Activated T-helper 17 cell treated with anti-CD3 and anti-CD28 coated beads, Interleukin-2, amount 50 U/mL, for 72 hours (primary cell): ENCODE results near the gene TNFSF9. TPM values are rescaled to one million over a fixed set of nuclear protein-coding genes. Genes with fewer than 3 reads are reported as not detected.

ENCODE experiments used
- ATAC-seq: fragments of 150-1000 bp; cut with Tn5 transposase; replicated peaks from 2 replicates; pipeline ENCODE4 v1.10.0; 2021; ENCODE audit warnings: mild to moderate bottlenecking, moderate library complexity
- H3K27ac Mint-ChIP-seq: one replicate; pipeline ENCODE4 v1.8.0; 2022; ENCODE audit warnings: mixed read lengths
- H3K27me3 Mint-ChIP-seq: one replicate; pipeline ENCODE4 v1.8.0; 2022; ENCODE audit warnings: mixed read lengths
- H3K36me3 Mint-ChIP-seq: one replicate; pipeline ENCODE4 v1.8.0; 2022; ENCODE audit warnings: low read depth, mild to moderate bottlenecking, mixed read lengths
- H3K4me1 Mint-ChIP-seq: one replicate; pipeline ENCODE4 v1.8.0; 2022; ENCODE audit warnings: mixed read lengths
- H3K4me3 Mint-ChIP-seq: one replicate; pipeline ENCODE4 v1.8.0; 2022; ENCODE audit warnings: mild to moderate bottlenecking, mixed read lengths
- H3K9me3 Mint-ChIP-seq: one replicate; pipeline ENCODE4 v1.8.0; 2022; ENCODE audit warnings: mixed read lengths
- total RNA-seq, 2 donors: library from RNA; stranded (reverse); gene quantifications; one replicate each; pipeline ENCODE4 v1.2.3, GENCODE V29; 2022

TNFSF9 gene, protein sequence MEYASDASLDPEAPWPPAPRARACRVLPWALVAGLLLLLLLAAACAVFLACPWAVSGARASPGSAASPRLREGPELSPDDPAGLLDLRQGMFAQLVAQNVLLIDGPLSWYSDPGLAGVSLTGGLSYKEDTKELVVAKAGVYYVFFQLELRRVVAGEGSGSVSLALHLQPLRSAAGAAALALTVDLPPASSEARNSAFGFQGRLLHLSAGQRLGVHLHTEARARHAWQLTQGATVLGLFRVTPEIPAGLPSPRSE
- total RNA-seq = 1 to 10 TPM; 2.9 to 6.0 TPM

- ATAC-seq = peak; percentile 87
- Mint-ChIP-seq H3K36me3 (peaks cover 22% of the 10 kb centered on the region), H3K9me3 (no peaks in the 10 kb centered on the region), H3K4me1 (peaks cover 34% of the 10 kb centered on the region), H3K4me3 (peak within 1 kb of the TSS; percentile 86), H3K27ac (peak within 1 kb of the TSS; percentile 75), H3K27me3 (peaks cover 33% of the 10 kb centered on the region)
Observed at GRCh38 chr19:6530386-6531162, at the start of gene TNFSF9. TNFSF9 (plus strand) TSS chr19:6531026; CDS start chr19:6531037, 11 bp downstream.

DNA sequence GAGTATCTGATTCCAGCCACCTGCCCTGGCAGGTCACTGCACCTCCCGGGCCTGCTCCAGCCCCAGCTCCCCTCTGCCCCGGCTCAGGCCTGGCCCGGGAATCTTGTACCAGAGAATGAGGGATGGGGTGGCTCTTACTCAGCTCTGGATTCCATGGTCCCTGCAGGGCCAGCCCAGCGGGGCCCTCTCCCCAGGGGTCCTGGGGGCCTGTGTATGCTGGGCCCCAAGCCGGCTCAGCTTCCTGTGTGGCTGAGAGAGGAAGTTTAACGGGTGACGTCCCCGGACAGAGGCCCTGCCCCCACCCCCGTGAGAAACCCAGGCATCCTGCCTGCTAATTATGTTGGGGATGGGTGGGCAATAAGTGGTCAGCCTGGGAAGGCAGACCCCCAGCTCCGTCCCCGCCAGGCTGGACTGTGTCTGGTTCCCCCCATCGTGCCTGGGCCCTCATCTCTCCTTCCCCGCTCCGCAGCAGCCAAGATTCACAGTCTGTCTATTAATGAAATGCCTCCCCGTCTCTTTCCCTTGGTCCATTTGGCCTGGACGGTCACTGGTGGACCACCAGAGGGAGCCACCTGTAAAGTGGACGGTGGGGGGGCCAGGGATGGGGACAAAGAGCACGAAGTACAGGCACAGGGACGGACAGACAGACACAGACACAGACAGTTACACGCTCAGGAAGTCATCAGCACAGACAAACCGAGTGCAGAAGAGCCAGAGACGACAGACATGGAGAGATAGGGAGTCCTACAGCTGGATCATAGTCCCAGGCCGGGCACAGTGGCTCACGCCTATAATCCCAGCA lies 49.1 kb upstream of the TNFSF9 start, which contains the start of gene DENND1C:
Gene DENND1C, minus strand, starts transcription at position 247 of the 802 bp plus-strand sequence. Its CDS starts 92 bp downstream, at position 155.
- peak within 1 kb of the TSS; percentile 89 for H3K27ac Mint-ChIP-seq
- no peaks in the 10 kb centered on the region for H3K9me3 Mint-ChIP-seq
- H3K4me1 Mint-ChIP-seq = peaks cover 17% of the 10 kb centered on the region
- peak within 1 kb of the TSS; percentile 80 for H3K4me3 Mint-ChIP-seq
- H3K36me3 Mint-ChIP-seq = peaks cover 8% of the 10 kb centered on the region
- H3K27me3 Mint-ChIP-seq = no peaks in the 10 kb centered on the region
- ATAC-seq = peak; percentile 90

DNA sequence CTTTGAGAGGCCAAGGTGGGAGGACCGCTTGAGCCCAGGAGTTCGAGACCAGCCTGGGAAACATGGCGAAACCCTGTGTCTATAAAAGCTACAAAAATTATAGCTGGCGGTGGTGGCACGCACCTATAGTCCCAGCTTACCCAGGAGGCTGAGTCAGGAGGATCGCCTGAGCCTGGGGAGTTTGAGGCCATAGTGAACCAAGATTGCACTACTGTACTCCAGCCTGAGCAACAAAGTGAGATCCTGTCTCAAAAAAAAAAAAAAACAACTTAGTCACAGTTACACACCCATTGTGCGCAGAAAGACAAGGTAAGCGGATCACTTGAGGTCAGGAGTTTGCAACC lies 48.5 kb upstream of the TNFSF9 start:
- Mint-ChIP-seq H3K27me3 (no peaks in the 10 kb centered on the region), H3K27ac (peak overlapping the region; percentile 89), H3K4me3 (peak overlapping the region; percentile 80), H3K4me1 (peaks cover 17% of the 10 kb centered on the region), H3K36me3 (peaks cover 4% of the 10 kb centered on the region), H3K9me3 (no peaks in the 10 kb centered on the region)
- peak; percentile 20 for ATAC-seq

- H3K27me3 Mint-ChIP-seq = no peaks in the 10 kb centered on the region
- peaks cover 4% of the 10 kb centered on the region for H3K36me3 Mint-ChIP-seq
- H3K27ac Mint-ChIP-seq = no peak overlapping the region
- H3K4me3 Mint-ChIP-seq = no peak overlapping the region
- no peak for ATAC-seq
- peaks cover 17% of the 10 kb centered on the region for H3K4me1 Mint-ChIP-seq
- no peaks in the 10 kb centered on the region for H3K9me3 Mint-ChIP-seq
Observed at GRCh38 chr19:6483235-6483634, 47.6 kb upstream of the TNFSF9 start.

DNA sequence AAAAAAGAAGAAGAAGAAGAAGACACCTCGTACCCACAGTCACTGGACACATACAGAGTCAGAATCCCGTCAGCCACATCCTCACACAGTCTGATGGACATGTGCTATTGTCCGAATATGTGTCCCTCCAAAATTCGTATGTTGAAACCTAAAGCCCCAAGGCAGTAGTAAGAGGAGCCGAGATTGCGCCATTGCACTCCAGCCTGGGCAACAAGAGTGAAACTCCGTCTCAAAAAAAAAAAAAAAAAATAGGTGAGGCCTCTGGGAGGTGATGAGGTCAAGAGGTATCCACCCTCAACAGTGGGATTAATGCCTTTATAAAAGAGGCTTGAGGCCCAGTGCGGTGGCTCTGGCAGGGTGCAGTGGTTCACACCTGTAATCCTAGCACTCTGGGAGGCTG lies 46.6 kb upstream of the TNFSF9 start:
- H3K4me1 Mint-ChIP-seq = peaks cover 18% of the 10 kb centered on the region
- no peak for ATAC-seq
- H3K27ac Mint-ChIP-seq = no peak overlapping the region
- H3K4me3 Mint-ChIP-seq = no peak overlapping the region
- no peaks in the 10 kb centered on the region for H3K27me3 Mint-ChIP-seq
- peaks cover 4% of the 10 kb centered on the region for H3K36me3 Mint-ChIP-seq
- H3K9me3 Mint-ChIP-seq = no peaks in the 10 kb centered on the region

DNA sequence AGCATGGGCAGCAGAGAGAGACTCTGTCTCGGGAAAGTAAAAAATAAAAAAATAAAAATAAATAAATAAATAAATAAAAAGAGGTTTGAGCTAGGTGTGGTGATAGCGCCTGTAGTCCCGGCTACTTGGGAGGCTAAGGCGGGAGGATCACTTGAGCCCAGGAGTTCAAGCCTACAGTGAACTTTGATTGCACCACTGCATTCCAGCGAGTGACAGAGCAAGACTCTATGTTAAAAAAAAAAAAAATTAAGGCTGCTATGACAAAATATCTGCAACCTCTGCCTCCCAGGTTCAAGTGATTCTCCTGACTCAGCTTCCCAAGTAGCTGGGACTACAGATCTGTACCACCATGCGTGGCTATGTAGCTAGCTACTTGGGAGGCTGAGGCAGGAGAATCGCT lies 46.0 kb upstream of the TNFSF9 start:
- H3K4me1 Mint-ChIP-seq = peaks cover 23% of the 10 kb centered on the region
- peaks cover 4% of the 10 kb centered on the region for H3K36me3 Mint-ChIP-seq
- no peaks in the 10 kb centered on the region for H3K27me3 Mint-ChIP-seq
- H3K4me3 Mint-ChIP-seq = no peak overlapping the region
- no peak overlapping the region for H3K27ac Mint-ChIP-seq
- no peak for ATAC-seq
- H3K9me3 Mint-ChIP-seq = no peaks in the 10 kb centered on the region

- peaks cover 23% of the 10 kb centered on the region for H3K4me1 Mint-ChIP-seq
Observed at GRCh38 chr19:6489278-6490061, 41.4 kb upstream of the TNFSF9 start.

GRCh38 chr19:6490134-6490533 lies 40.7 kb upstream of the TNFSF9 start:
- Mint-ChIP-seq H3K27ac (peak overlapping the region; percentile 77), H3K9me3 (peaks cover 3% of the 10 kb centered on the region), H3K4me1 (peaks cover 23% of the 10 kb centered on the region), H3K4me3 (peak overlapping the region; percentile 83), H3K27me3 (no peaks in the 10 kb centered on the region), H3K36me3 (no peaks in the 10 kb centered on the region)
- ATAC-seq = no peak

More at GRCh38 chr19:6489278-6490061, 41.4 kb upstream of the TNFSF9 start:
- Mint-ChIP-seq H3K27ac (peak overlapping the region; percentile 77), H3K36me3 (no peaks in the 10 kb centered on the region), H3K27me3 (no peaks in the 10 kb centered on the region), H3K9me3 (peaks cover 3% of the 10 kb centered on the region), H3K4me3 (peak overlapping the region; percentile 83)
- ATAC-seq = peak; percentile 89

DNA sequence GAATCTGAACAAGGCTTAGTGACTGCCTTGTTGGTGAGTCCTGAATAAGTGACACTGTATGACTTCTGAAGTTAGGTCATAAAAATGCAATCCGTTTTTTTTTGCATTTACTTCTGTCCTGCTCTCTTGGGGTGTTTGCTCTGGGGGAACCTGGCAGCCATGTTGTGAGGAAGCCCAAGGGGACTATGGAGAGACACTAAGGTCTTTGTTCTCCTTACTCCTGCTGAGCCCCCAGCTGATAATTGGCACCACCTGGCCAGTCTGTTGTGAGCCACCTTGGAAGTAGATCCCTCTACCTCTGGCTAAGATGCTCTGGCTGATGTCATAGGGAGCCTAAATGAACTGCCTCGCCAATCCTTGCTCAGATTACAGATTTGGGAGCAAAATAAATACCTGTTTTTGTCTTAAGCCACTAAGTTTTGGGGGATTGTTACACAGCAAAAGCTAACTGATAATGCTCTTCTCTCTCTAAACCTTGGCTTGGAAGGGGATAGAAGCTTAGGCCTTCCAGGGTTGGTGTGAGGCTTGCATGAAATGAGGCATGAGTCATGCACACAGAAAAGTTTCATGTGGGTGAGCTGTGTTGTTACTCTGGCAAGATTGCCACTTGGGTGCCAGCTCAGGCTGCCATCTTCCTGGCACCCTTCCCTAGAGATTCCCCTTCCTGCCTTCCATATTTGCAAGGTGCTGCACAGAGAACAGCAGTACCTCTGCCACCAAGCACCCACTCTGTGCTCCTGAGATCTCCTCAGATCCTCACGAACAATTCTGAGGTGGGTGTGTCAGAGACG lies 38.8 kb upstream of the TNFSF9 start:
- H3K27ac Mint-ChIP-seq = no peak overlapping the region
- no peaks in the 10 kb centered on the region for H3K36me3 Mint-ChIP-seq
- H3K4me1 Mint-ChIP-seq = peaks cover 23% of the 10 kb centered on the region
- peaks cover 3% of the 10 kb centered on the region for H3K9me3 Mint-ChIP-seq
- no peak overlapping the region for H3K4me3 Mint-ChIP-seq
- H3K27me3 Mint-ChIP-seq = no peaks in the 10 kb centered on the region
- peak; percentile 61 for ATAC-seq

DNA sequence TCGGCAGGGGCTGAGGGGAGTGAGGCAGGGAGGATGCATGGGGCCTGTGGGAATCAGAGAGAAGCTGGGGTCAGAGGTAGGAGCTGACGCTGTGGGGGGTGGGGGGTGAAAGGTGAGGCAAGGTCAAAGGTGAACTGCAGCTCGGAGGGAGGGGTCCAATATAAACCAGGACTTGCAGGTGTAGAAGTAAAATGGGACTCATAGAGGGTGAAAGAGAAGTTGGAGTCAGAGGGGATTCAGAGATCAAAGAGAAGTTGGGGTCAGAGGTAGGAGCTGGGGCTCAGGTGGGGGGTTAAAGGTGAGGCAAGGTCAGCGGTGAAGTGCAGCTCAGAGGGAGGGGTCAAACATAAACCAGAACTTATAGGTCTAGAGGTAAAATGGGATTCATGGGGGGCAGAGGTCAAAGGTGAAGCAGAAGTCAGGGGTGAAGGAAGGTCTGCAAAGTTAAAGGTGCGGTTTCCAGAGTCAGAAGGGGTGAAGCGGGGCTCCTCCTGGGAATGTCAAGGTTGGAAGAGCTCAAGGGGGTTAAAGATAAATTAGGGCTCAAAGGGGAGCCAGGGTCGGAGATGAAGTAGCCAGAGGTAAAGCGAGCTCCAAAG lies 36.3 kb upstream of the TNFSF9 start:
- Mint-ChIP-seq H3K27me3 (peaks cover 3% of the 10 kb centered on the region), H3K9me3 (peaks cover 3% of the 10 kb centered on the region), H3K4me3 (no peak overlapping the region), H3K36me3 (no peaks in the 10 kb centered on the region), H3K4me1 (peaks cover 18% of the 10 kb centered on the region), H3K27ac (no peak overlapping the region)
- ATAC-seq = no peak

DNA sequence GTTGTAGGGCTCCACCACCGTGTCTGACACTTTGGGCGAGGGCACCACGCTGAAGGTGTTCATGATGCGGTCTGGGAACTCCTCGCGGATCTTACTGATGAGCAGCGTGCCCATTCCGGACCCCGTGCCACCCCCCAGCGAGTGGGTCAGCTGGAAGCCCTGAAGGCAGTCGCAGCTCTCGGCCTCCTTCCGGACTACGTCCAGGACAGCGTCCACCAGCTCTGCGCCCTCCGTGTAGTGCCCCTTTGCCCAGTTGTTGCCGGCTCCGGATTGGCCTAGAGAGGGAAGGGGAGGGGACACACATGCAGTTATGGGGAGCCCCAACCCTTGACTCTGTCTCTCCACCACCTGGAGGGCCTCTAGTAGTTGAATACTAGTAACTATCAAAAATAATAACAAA lies 34.9 kb upstream of the TNFSF9 start:
- no peak for ATAC-seq
- peaks cover 3% of the 10 kb centered on the region for H3K9me3 Mint-ChIP-seq
- no peaks in the 10 kb centered on the region for H3K36me3 Mint-ChIP-seq
- peaks cover 3% of the 10 kb centered on the region for H3K27me3 Mint-ChIP-seq
- no peak overlapping the region for H3K27ac Mint-ChIP-seq
- H3K4me3 Mint-ChIP-seq = no peak overlapping the region
- peaks cover 9% of the 10 kb centered on the region for H3K4me1 Mint-ChIP-seq

- Mint-ChIP-seq H3K27ac (no peak overlapping the region), H3K36me3 (no peaks in the 10 kb centered on the region), H3K9me3 (no peaks in the 10 kb centered on the region), H3K4me1 (peaks cover 4% of the 10 kb centered on the region), H3K4me3 (no peak overlapping the region), H3K27me3 (peaks cover 11% of the 10 kb centered on the region)
- ATAC-seq = no peak
Observed at GRCh38 chr19:6498294-6499036, 32.4 kb upstream of the TNFSF9 start.
